AG10803 (cell line): ENCODE results near the gene VWA8.
"Not testable (repeated sequence)": the region's sequence is repeated elsewhere in the genome, so short reads cannot be mapped to it uniquely, and the experiment has no call there.

Experiments
- DNase-seq: peaks from one replicate; pipeline ENCODE4 v3.0.0; 2010; ENCODE audit warnings: low read depth
- H3K4me3 ChIP-seq: 2 replicates; pipeline ENCODE4 v1.5.1; 2011; ENCODE audit warnings: mild to moderate bottlenecking, low read length, control low read depth
- TF ChIP-seq, protein P1 (sequence below): conservative IDR thresholded peaks from 2 replicates; pipeline ENCODE4 v1.5.1; 2011; ENCODE audit warnings: mild to moderate bottlenecking, low read length, control low read depth, inconsistent platforms

VWA8 gene

DNA sequence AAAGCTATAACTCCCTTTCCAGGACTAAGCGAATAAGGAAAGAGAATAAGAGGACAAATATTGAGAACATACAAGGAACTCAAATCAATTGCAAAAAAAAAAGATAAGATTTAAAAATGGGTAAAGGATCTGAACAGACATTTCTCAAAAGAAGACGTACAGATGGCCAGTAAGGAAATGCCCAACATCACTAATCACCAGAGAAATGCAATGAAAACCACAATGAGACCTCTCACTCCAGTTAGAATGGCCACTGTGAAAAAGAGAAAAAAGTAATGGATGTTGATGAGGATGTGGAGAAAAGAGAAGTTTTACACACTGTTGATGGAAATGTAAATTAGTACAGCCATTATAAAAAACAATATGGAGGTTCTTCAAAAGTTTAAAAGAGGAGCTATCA is 63.8 kb downstream of the VWA8 start:
- no peak for DNase-seq
- H3K4me3 ChIP-seq: no peak overlapping the region
- TF ChIP-seq, protein P1, sequence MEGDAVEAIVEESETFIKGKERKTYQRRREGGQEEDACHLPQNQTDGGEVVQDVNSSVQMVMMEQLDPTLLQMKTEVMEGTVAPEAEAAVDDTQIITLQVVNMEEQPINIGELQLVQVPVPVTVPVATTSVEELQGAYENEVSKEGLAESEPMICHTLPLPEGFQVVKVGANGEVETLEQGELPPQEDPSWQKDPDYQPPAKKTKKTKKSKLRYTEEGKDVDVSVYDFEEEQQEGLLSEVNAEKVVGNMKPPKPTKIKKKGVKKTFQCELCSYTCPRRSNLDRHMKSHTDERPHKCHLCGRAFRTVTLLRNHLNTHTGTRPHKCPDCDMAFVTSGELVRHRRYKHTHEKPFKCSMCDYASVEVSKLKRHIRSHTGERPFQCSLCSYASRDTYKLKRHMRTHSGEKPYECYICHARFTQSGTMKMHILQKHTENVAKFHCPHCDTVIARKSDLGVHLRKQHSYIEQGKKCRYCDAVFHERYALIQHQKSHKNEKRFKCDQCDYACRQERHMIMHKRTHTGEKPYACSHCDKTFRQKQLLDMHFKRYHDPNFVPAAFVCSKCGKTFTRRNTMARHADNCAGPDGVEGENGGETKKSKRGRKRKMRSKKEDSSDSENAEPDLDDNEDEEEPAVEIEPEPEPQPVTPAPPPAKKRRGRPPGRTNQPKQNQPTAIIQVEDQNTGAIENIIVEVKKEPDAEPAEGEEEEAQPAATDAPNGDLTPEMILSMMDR: no peak

DNA sequence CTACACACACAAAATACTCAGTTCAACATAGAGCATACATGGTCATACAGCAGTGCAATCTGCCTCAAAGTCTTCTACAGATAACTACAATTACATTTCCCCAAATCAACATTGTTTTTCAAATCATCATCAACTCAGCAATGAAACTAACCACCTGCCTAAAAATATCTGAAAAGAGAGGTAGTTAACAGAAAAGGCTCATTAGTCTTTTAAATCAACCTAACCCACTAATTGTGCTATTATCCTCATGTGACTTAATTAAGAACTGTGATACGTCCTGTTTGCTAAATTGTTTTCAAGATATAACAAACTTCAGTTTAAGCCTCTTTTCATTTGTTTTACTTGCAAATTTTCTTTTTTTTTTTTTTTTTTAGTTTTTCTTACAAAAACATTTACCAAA is 65.4 kb downstream of the VWA8 start:
- TF ChIP-seq, protein P1: no peak
- DNase-seq: no peak
- no peak overlapping the region for H3K4me3 ChIP-seq

DNA sequence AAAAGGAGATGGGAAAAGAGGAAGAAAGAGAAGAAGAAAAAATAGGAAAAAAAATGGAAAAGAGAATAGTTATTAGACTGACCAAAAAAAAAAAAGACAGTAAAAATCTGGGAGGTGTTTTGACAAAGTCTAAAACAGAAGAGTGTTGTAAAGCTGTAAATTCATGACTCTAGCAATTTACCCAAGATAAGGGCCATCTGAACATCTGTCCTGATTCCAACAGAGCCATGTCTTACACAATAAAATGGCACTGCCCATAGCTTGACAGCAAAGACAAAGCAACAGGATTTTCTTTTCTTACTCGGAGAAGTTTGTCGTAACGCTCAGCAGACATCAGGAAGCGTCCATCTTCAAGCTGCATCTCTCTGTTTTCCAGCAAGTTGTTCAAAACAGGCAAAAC is 69.8 kb downstream of the VWA8 start:
- H3K4me3 ChIP-seq: no peak overlapping the region
- no peak for DNase-seq
- TF ChIP-seq, protein P1: no peak

DNA sequence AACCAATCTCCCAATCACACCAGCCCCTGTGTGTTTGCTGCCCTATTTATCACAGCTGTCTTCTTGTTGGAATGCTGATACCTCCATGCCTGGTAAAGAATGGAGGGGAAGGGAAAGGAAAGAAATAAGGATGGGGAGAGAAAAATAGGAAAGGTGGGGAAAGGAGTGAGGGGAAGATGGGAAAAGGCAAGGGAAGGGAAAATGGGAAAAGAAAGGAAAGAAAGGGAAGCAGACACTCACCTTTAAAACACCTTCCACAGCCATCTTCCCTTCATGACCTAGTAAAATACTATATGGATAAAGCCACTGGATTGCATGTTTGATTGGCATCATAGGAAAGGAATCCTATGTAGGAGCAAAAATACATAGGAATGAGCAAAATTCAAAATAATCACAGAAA is 77.8 kb downstream of the VWA8 start:
- H3K4me3 ChIP-seq: no peak overlapping the region
- DNase-seq: no peak
- TF ChIP-seq, protein P1: no peak

DNA sequence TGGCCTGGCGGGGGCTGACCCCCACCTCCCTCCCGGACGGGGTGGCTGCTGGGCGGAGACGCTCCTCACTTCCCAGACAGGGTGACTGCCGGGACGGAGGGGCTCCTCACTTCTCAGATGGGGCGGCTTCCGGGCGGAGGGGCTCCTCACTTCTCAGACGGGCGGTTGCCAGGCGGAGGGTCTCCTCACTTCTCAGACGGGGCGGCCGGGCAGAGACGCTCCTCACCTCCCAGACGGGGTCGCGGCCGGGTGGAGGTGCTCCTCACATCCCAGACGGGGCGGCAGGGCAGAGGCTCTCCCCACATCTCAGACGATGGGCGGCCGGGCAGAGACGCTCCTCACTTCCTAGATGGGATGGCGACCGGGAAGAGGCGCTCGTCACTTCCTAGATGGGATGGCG is 79.0 kb downstream of the VWA8 start:
- not testable (repeated sequence) for DNase-seq, H3K4me3 ChIP-seq

DNA sequence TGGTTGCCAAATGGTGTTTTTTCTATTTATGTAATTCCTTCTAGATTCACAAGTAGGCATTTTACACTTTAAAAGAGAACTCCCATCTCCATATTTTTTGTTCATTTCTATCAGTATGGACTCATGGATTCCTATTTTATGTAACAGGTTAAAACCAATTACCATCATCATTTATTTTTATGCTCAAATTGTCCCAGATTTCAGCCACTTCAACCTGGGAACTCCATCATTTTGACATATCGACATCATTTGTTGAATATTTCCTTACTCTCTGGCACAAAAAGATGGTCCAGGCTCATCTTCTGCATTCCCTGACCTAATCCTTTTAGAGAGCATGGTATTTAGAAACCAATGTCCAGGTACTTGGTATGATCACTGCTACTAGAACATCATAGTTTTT is 79.9 kb downstream of the VWA8 start:
- no peak overlapping the region for H3K4me3 ChIP-seq
- DNase-seq: no peak
- TF ChIP-seq, protein P1: no peak

DNA sequence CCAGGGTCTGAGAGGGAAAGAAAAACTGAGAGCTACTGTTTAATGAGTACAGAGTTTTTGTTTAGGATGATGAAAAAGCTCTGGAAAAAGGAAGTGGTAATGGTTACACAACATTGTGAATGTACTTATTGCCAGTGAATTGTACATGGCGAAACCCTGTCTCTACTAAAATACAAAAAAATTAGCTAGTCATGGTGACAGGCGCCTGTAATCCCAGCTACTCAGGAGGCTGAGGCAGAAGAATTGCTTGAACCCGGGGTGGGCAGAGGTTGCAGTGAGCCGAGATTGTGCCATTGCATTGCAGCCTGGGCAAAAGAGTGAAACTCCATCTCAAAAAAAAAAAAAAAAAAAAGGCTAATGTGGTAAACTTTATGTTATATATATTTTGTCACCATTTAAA is 96.3 kb downstream of the VWA8 start:
- H3K4me3 ChIP-seq: no peak overlapping the region
- peak; percentile 37 for DNase-seq
- TF ChIP-seq, protein P1: no peak

DNA sequence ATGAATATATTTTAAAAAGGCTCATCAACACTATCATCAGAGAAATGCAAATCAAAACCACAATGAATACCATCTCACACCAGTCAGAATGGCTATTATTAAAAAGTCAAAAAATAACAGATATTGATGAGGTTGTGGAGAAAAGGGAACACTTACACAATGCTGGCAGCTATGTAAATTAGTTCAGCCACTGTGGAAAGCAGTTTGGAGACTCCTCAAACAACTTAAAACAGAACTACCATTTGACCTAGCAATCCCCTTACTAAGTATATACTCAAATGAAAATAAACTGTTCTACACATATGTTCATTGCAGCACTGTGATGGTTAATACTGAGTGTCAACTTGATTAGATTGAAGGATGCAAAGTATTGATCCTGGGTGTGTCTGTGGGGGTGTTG is 98.2 kb downstream of the VWA8 start:
- DNase-seq: not testable (repeated sequence)

More for the DNA sequence above, 98.2 kb downstream of the VWA8 start:
- not testable (repeated sequence) for H3K4me3 ChIP-seq
